Lower lobe of right lung (tissue), 2 donors: ENCODE data around the gene LKAAEAR1. TPM values are rescaled to one million over a fixed set of nuclear protein-coding genes. Genes with fewer than 3 reads are reported as not detected.
A peak's percentile ranks its signal among the peaks of the same experiment; 100 is the strongest.
"Not testable (repeated sequence)": the region's sequence is repeated elsewhere in the genome, so short reads cannot be mapped to it uniquely, and the experiment has no call there.

Experiments
- ATAC-seq, 2 donors: fragments of 200-7000 bp; cut with Tn5 transposase; one replicate each; pipeline ENCODE4 v1.9.1; 2020 to 2022; ENCODE audit warnings: mild to moderate bottlenecking in 2 of 2, moderate library complexity in 2 of 2
- DNase-seq: peaks from one replicate; pipeline ENCODE4 v3.0.0-alpha.2; 2020
- H3K27ac ChIP-seq: fragments of 200-600 bp; one replicate; pipeline ENCODE4 v1.8.0; 2022
- H3K27me3 ChIP-seq: fragments of 200-600 bp; one replicate; pipeline ENCODE4 v1.8.0; 2022; ENCODE audit warnings: low read depth
- H3K36me3 ChIP-seq: fragments of 200-600 bp; one replicate; pipeline ENCODE4 v1.8.0; 2022; ENCODE audit warnings: mild to moderate bottlenecking
- H3K4me1 ChIP-seq: fragments of 200-600 bp; one replicate; pipeline ENCODE4 v1.8.0; 2022
- H3K4me3 ChIP-seq: fragments of 200-600 bp; one replicate; pipeline ENCODE4 v1.8.0; 2022; ENCODE audit warnings: mild to moderate bottlenecking
- H3K9me3 ChIP-seq: fragments of 200-600 bp; one replicate; pipeline ENCODE4 v1.8.0; 2022
- CTCF ChIP-seq: fragments of 200-600 bp; IDR thresholded peaks from one replicate; pipeline ENCODE4 v1.8.0; 2022; ENCODE audit warnings: antibody characterized with exemption, mild to moderate bottlenecking
- intact Hi-C: fragments of 100-400 bp; cut with DNase I; formaldehyde crosslinking; loops from one replicate; pipeline ENCODE4 v1.11.0; 2022
- long read RNA-seq: library from polyadenylated mRNA; unstranded; transcript quantifications from one replicate; pipeline ENCODE4 v2.0.0, GENCODE V29; 2021
- total RNA-seq: library from RNA; stranded (reverse); fragmentation: NEBNext Ultra II Directional; extraction: Animal tissue kit (Norgen Biotek cat#: 25700); gene quantifications from one replicate; pipeline ENCODE4 v1.2.1, GENCODE V29; 2021
- donor health status: DM: no; HTN: yes; CAD: no; lungs with severe emphysema.

LKAAEAR1 gene
- total RNA-seq = 0.97 TPM
- long read RNA-seq, partial matches to known transcripts = 0 of 4 reads
- long read RNA-seq, other reads (novel, unspliced or antisense) = 2 of 4 reads

GRCh38 chr20:64083804-64084684 lies at the start of gene LKAAEAR1:
LKAAEAR1 (minus strand) TSS chr20:64084398; CDS start chr20:64084219, 179 bp downstream.
- no peak for TF ChIP-seq CTCF
- DNase-seq (no peak), ATAC-seq (no peak)
- Histone ChIP-seq H3K4me1 (peaks cover 29% of the 10 kb centered on the region), H3K27me3 (peaks cover 29% of the 10 kb centered on the region), H3K27ac (no peak within 1 kb of the TSS), H3K9me3 (no peaks in the 10 kb centered on the region), H3K36me3 (no peaks in the 10 kb centered on the region), H3K4me3 (peak within 1 kb of the TSS; percentile 60)
- intact Hi-C loops = no loop called here

GRCh38 chr20:64131406-64131805 lies 47.2 kb upstream of the LKAAEAR1 start:
- DNase-seq = peak; percentile 3
- intact Hi-C loops = no loop called here
- TF ChIP-seq CTCF = no peak
- no peak for ATAC-seq
- no peaks in the 10 kb centered on the region for H3K4me1 ChIP-seq
- H3K9me3 ChIP-seq = no peaks in the 10 kb centered on the region
- no peaks in the 10 kb centered on the region for H3K36me3 ChIP-seq
- H3K27me3 ChIP-seq = peaks cover 14% of the 10 kb centered on the region
- H3K4me3 ChIP-seq = no peak overlapping the region
- H3K27ac ChIP-seq = no peak overlapping the region

GRCh38 chr20:64130876-64131275 lies 46.7 kb upstream of the LKAAEAR1 start:
- ATAC-seq (no peak), DNase-seq (peak; percentile 16)
- no peaks in the 10 kb centered on the region for H3K36me3 ChIP-seq
- H3K4me1 ChIP-seq = no peaks in the 10 kb centered on the region
- H3K4me3 ChIP-seq = no peak overlapping the region
- no peaks in the 10 kb centered on the region for H3K9me3 ChIP-seq
- intact Hi-C loops = no loop called here
- TF ChIP-seq CTCF = no peak
- no peak overlapping the region for H3K27ac ChIP-seq
- peaks cover 14% of the 10 kb centered on the region for H3K27me3 ChIP-seq

- ATAC-seq = no peak
- intact Hi-C loops = no loop called here
- no peak for DNase-seq
- Histone ChIP-seq H3K27me3 (peaks cover 14% of the 10 kb centered on the region), H3K4me1 (no peaks in the 10 kb centered on the region), H3K27ac (no peak overlapping the region), H3K4me3 (no peak overlapping the region), H3K9me3 (no peaks in the 10 kb centered on the region), H3K36me3 (no peaks in the 10 kb centered on the region)
- no peak for TF ChIP-seq CTCF
These were observed 46.1 kb upstream of the LKAAEAR1 start for GRCh38 chr20:64130271-64130670.

GRCh38 chr20:64129146-64129782 lies 45.1 kb upstream of the LKAAEAR1 start:
- DNase-seq (peak; percentile 18), ATAC-seq (no peak)
- Histone ChIP-seq H3K27ac (no peak overlapping the region), H3K27me3 (peaks cover 18% of the 10 kb centered on the region), H3K36me3 (no peaks in the 10 kb centered on the region), H3K4me3 (no peak overlapping the region), H3K4me1 (no peaks in the 10 kb centered on the region), H3K9me3 (no peaks in the 10 kb centered on the region)
- intact Hi-C loops = no loop called here
- no peak for TF ChIP-seq CTCF

- H3K36me3 ChIP-seq, DNase-seq, H3K27ac ChIP-seq, H3K4me3 ChIP-seq, intact Hi-C loops, ATAC-seq, H3K4me1 ChIP-seq, H3K9me3 ChIP-seq: not testable (repeated sequence)
- H3K27me3 ChIP-seq = peaks cover 22% of the 10 kb centered on the region
These were observed 39.3 kb upstream of the LKAAEAR1 start for GRCh38 chr20:64123517-64123916.

- DNase-seq, intact Hi-C loops, H3K4me3 ChIP-seq, H3K27ac ChIP-seq, H3K4me1 ChIP-seq, ATAC-seq, H3K9me3 ChIP-seq, H3K36me3 ChIP-seq: not testable (repeated sequence)
- H3K27me3 ChIP-seq = peaks cover 22% of the 10 kb centered on the region
These were observed 38.7 kb upstream of the LKAAEAR1 start for GRCh38 chr20:64122927-64123326.
